ENCODE measurements around the gene SNX15.

Gene SNX15

DNA sequence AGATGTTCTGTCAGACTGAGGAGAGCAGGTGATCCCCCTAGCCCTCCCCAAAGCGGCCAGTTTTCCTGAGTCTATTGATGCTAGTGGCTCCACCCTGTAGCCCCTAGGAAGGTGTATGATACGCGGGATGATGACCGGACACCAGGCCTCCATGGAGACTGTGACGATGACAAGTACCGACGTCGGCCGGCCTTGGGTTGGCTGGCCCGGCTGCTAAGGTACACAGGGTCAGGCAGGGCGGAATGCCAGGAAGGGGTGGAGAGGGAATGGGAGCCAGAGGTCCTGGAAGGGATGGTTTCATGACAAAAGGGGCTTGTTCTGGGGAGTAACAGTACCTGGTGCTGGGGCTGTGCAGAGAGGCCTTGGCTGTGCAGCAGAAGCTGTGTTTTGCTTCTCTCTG lies 60.0 kb downstream of the SNX15 start:
- no peak for DNase-seq

- DNase-seq, result no peak
These were observed 60.6 kb downstream of the SNX15 start for GRCh38 chr11:65087827-65088226.

- no peak for DNase-seq
These were observed 62.4 kb downstream of the SNX15 start for GRCh38 chr11:65089621-65090020.
